H9 (cell line): ENCODE data around the gene PDE4B. TPM values are rescaled to one million over a fixed set of nuclear protein-coding genes. Genes with fewer than 3 reads are reported as not detected.

Experiments
- DNase-seq: peaks from one replicate; pipeline ENCODE4 v3.0.0-alpha.2; 2017
- H2AFZ ChIP-seq: one replicate; pipeline ENCODE4 v1.6.1; 2013; ENCODE audit warnings: mild to moderate bottlenecking, low read length, control low read depth, moderate library complexity
- H2AK5ac ChIP-seq: 2 replicates; pipeline ENCODE4 v1.6.1; 2013; ENCODE audit warnings: low read length, control low read depth, mixed read lengths; ENCODE audit not compliant: insufficient read length
- H2BK120ac ChIP-seq: one replicate; pipeline ENCODE4 v1.6.1; 2013; ENCODE audit warnings: low read depth, mild to moderate bottlenecking, low read length, control low read depth, inconsistent platforms; ENCODE audit not compliant: poor library complexity, severe bottlenecking
- H2BK12ac ChIP-seq: 2 replicates; pipeline ENCODE4 v1.6.1; 2013; ENCODE audit warnings: low read length, control low read depth, mixed read lengths, low read depth; ENCODE audit not compliant: insufficient read length
- H2BK15ac ChIP-seq: 2 replicates; pipeline ENCODE4 v1.6.1; 2013; ENCODE audit warnings: low read depth, low read length, control low read depth
- H2BK20ac ChIP-seq: one replicate; pipeline ENCODE4 v1.6.1; 2013; ENCODE audit warnings: low read depth, mild to moderate bottlenecking, low read length, control low read depth, inconsistent platforms; ENCODE audit not compliant: poor library complexity, severe bottlenecking
- H2BK5ac ChIP-seq: 2 replicates; pipeline ENCODE4 v1.6.1; 2013; ENCODE audit warnings: low read length, control low read depth, mixed read lengths; ENCODE audit not compliant: insufficient read length
- H3K14ac ChIP-seq: 2 replicates; pipeline ENCODE4 v1.6.1; 2013; ENCODE audit warnings: low read length, control low read depth; ENCODE audit not compliant: insufficient read depth
- H3K18ac ChIP-seq: 2 replicates; pipeline ENCODE4 v1.6.1; 2013; ENCODE audit warnings: low read depth, mild to moderate bottlenecking, mixed read lengths, low read length, control low read depth; ENCODE audit not compliant: insufficient read length
- H3K23ac ChIP-seq: 2 replicates; pipeline ENCODE4 v1.6.1; 2013; ENCODE audit warnings: low read length, control low read depth, mixed read lengths, low read depth; ENCODE audit not compliant: insufficient read length
- H3K23me2 ChIP-seq: 2 replicates; pipeline ENCODE4 v1.6.1; 2013; ENCODE audit warnings: low read depth, mild to moderate bottlenecking, mixed read lengths, low read length, control low read depth; ENCODE audit not compliant: insufficient read length, poor library complexity, severe bottlenecking
- H3K27ac ChIP-seq: 2 replicates; pipeline ENCODE4 v1.5.1; 2013; ENCODE audit warnings: low read length, control low read depth, mixed read lengths, low read depth; ENCODE audit not compliant: insufficient read length
- H3K27me3 ChIP-seq: 2 replicates; pipeline ENCODE4 v1.6.1; 2013; ENCODE audit warnings: low read length, control low read depth, inconsistent platforms; ENCODE audit not compliant: insufficient read depth
- H3K4ac ChIP-seq: 2 replicates; pipeline ENCODE4 v1.6.1; 2013; ENCODE audit warnings: low read depth, mild to moderate bottlenecking, control low read depth, inconsistent platforms, low read length, moderate library complexity
- H3K4me1 ChIP-seq: 2 replicates; pipeline ENCODE4 v1.6.1; 2013; ENCODE audit warnings: low read length, control low read depth, inconsistent platforms; ENCODE audit not compliant: insufficient read depth
- H3K4me2 ChIP-seq: 2 replicates; pipeline ENCODE4 v1.6.1; 2013; ENCODE audit warnings: low read length, control low read depth, mixed read lengths; ENCODE audit not compliant: insufficient read length, insufficient read depth
- H3K56ac ChIP-seq: 2 replicates; pipeline ENCODE4 v1.6.1; 2013; ENCODE audit warnings: low read depth, mild to moderate bottlenecking, mixed read lengths, low read length, control low read depth; ENCODE audit not compliant: insufficient read length
- H3K79me1 ChIP-seq: 2 replicates; pipeline ENCODE4 v1.6.1; 2013; ENCODE audit warnings: low read depth, mild to moderate bottlenecking, moderate library complexity, low read length, control low read depth, inconsistent platforms; ENCODE audit not compliant: insufficient read depth, poor library complexity, severe bottlenecking
- H3K79me2 ChIP-seq: 2 replicates; pipeline ENCODE4 v1.6.1; 2013; ENCODE audit warnings: low read length, control low read depth, inconsistent platforms; ENCODE audit not compliant: insufficient read depth
- H3K9ac ChIP-seq: 2 replicates; pipeline ENCODE4 v1.6.1; 2013; ENCODE audit warnings: low read length, control low read depth, mixed read lengths; ENCODE audit not compliant: insufficient read length; ENCODE audit errors: extremely low read depth
- H3K9me3 ChIP-seq: one replicate; pipeline ENCODE4 v1.6.1; 2013; ENCODE audit warnings: low read depth, low read length, inconsistent platforms; ENCODE audit not compliant: control insufficient read depth
- H3T11ph ChIP-seq: one replicate; pipeline ENCODE4 v1.6.1; 2013; ENCODE audit warnings: mild to moderate bottlenecking, low read length, control low read depth, inconsistent platforms
- H4K20me1 ChIP-seq: one replicate; pipeline ENCODE4 v1.6.1; 2013; ENCODE audit not compliant: control insufficient read depth, insufficient read length, insufficient read depth
- H4K5ac ChIP-seq: 2 replicates; pipeline ENCODE4 v1.6.1; 2013; ENCODE audit warnings: low read depth, mild to moderate bottlenecking, mixed read lengths, low read length, control low read depth; ENCODE audit not compliant: insufficient read length
- H4K8ac ChIP-seq: replicated peaks from 2 replicates; pipeline ENCODE4 v1.6.1; 2013; ENCODE audit warnings: low read length, control low read depth, mixed read lengths, low read depth; ENCODE audit not compliant: insufficient read length
- H4K91ac ChIP-seq: 2 replicates; pipeline ENCODE4 v1.6.1; 2013; ENCODE audit warnings: low read depth, mild to moderate bottlenecking, moderate library complexity, mixed read lengths, low read length, control low read depth; ENCODE audit not compliant: insufficient read length
- H3K27ac Mint-ChIP-seq, 3 experiments: 2 replicates in 2 of 3; 3 replicates in 1 of 3; pipeline ENCODE4 v1.8.0; 2020 to 2021; ENCODE audit warnings: mixed read lengths in 3 of 3, mild to moderate bottlenecking in 1 of 3, moderate library complexity in 1 of 3
- H3K27me3 Mint-ChIP-seq: 2 replicates; pipeline ENCODE4 v1.8.0; 2021; ENCODE audit warnings: low read depth, mild to moderate bottlenecking, moderate library complexity, mixed read lengths
- H3K36me3 Mint-ChIP-seq, 3 experiments: 2 replicates in 2 of 3; 3 replicates in 1 of 3; pipeline ENCODE4 v1.8.0; 2020 to 2021; ENCODE audit warnings: low read depth in 3 of 3, mixed read lengths in 3 of 3; ENCODE audit not compliant: insufficient read depth in 1 of 3
- H3K4me1 Mint-ChIP-seq, 2 experiments: 2 replicates each; pipeline ENCODE4 v1.8.0; 2020; ENCODE audit warnings: mixed read lengths in 2 of 2
- H3K4me3 Mint-ChIP-seq, 2 experiments: 2 replicates in 1 of 2; 3 replicates in 1 of 2; pipeline ENCODE4 v1.8.0; 2020 to 2021; ENCODE audit warnings: mild to moderate bottlenecking in 2 of 2, mixed read lengths in 2 of 2, moderate library complexity in 1 of 2
- H3K9me3 Mint-ChIP-seq, 2 experiments: 2 replicates in 1 of 2; 3 replicates in 1 of 2; pipeline ENCODE4 v1.8.0; 2020; ENCODE audit warnings: mild to moderate bottlenecking in 2 of 2, mixed read lengths in 2 of 2, moderate library complexity in 1 of 2
- CTCF ChIP-seq: fragments of 200-600 bp; sonication (generic); conservative IDR thresholded peaks from 3 replicates; pipeline ENCODE4 v1.8.0; 2021; ENCODE audit warnings: antibody characterized with exemption, mild to moderate bottlenecking
- WGBS: extraction: QIAGEN DNeasy Blood & Tissue Kit; methylation state at CpG from one replicate; pipeline ENCODE4 v1.1.7; 2013; ENCODE audit warnings: missing lambda C conversion rate, low lambda C conversion rate, mixed read lengths; ENCODE audit not compliant: insufficient read length; ENCODE audit errors: extremely low coverage; 5-methylcytosine and 5-hydroxymethylcytosine counted together
- total RNA-seq: library from RNA; stranded (reverse); gene quantifications from 2 replicates; pipeline ENCODE4 v1.2.1, GENCODE V29; 2021

Gene PDE4B
- total RNA-seq, 1 experiment from 2014 or later: 19.8 TPM

GRCh38 chr1:66371233-66372005, 578.7 kb downstream of the PDE4B start:
- H3K4me3 Mint-ChIP-seq: no peak overlapping the region

More at GRCh38 chr1:66371233-66372005, 578.7 kb downstream of the PDE4B start:
- Histone ChIP-seq H3K56ac (no peak overlapping the region), H3K4ac (no peak overlapping the region), H3K9ac (no peak overlapping the region), H3K79me2 (no peaks in the 10 kb centered on the region), H4K5ac (no peak overlapping the region), H4K20me1 (no peaks in the 10 kb centered on the region), H4K8ac (no peak overlapping the region), H2AK5ac (no peak overlapping the region), H2BK120ac (no peak overlapping the region), H4K91ac (no peak overlapping the region), H3K18ac (no peak overlapping the region), H3K14ac (no peak overlapping the region), H2BK15ac (no peak overlapping the region), H3K79me1 (no peaks in the 10 kb centered on the region), H3K9me3 (no peaks in the 10 kb centered on the region), H3T11ph (no peak overlapping the region), H2BK12ac (no peak overlapping the region), H2BK20ac (no peak overlapping the region), H3K4me1 (no peaks in the 10 kb centered on the region), H3K23me2 (no peaks in the 10 kb centered on the region), H3K23ac (no peak overlapping the region), H2BK5ac (no peak overlapping the region), H3K27me3 (no peaks in the 10 kb centered on the region), H3K27ac (no peak overlapping the region), H3K4me2 (no peak overlapping the region), H2AFZ (no peak overlapping the region)
- no peak for TF ChIP-seq CTCF
- Mint-ChIP-seq H3K9me3 (no peaks in the 10 kb centered on the region), H3K4me1 (peaks cover 2 to 6% of the 10 kb centered on the region in 2 experiments; a peak in 3 of 4 replicates), H3K27me3 (no peaks in the 10 kb centered on the region), H3K36me3 (peaks cover 5 to 65% (median 11%) of the 10 kb centered on the region in 3 experiments; a peak in 5 of 7 replicates), H3K27ac (peak overlapping the region in 2 of 3 experiments; percentile 2 to 27; a peak in 1 of 7 replicates)
- WGBS: no CpG with 5 or more reads among the region's 7 CpGs
- DNase-seq: no peak
